HG02623 (cell line): ENCODE data around the gene RABGAP1L.
"Not testable (repeated sequence)": the region's sequence is repeated elsewhere in the genome, so short reads cannot be mapped to it uniquely, and the experiment has no call there.

ENCODE experiments used
- ATAC-seq: cut with Tn5 transposase; IDR thresholded peaks from one replicate; pipeline ENCODE4 v1.9.1; 2021; ENCODE audit warnings: moderate library complexity; ENCODE audit not compliant: unreplicated experiment

The RABGAP1L gene

GRCh38 chr1:174848593-174849560 is 689.6 kb downstream of the RABGAP1L start:
- ATAC-seq = not testable (repeated sequence)

GRCh38 chr1:174850726-174851125 is 691.4 kb downstream of the RABGAP1L start:
- ATAC-seq = no peak

- ATAC-seq = no peak
These were observed 699.0 kb downstream of the RABGAP1L start for GRCh38 chr1:174858301-174858700.

DNA sequence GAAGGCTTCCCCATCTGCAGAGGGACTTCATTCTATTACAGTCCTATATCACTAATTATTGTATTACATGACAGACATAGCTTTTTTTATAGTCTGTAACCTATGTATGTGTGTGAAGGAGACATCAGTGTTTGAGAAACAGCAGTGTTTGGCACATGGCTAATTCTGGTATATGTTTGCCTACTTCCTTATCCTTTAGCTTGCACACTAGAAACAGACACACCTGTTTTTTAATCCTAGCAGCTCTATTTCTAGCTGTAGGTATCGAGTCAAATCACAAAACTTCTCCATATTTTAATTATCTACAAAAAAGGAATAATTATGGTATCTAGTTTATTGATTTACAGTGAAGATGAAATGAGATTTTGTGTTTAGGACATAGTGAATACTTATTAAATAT is 711.0 kb downstream of the RABGAP1L start:
- ATAC-seq = no peak

GRCh38 chr1:174871886-174872285 is 712.6 kb downstream of the RABGAP1L start:
- ATAC-seq = no peak

GRCh38 chr1:174872615-174873058 is 713.3 kb downstream of the RABGAP1L start:
- ATAC-seq = no peak

DNA sequence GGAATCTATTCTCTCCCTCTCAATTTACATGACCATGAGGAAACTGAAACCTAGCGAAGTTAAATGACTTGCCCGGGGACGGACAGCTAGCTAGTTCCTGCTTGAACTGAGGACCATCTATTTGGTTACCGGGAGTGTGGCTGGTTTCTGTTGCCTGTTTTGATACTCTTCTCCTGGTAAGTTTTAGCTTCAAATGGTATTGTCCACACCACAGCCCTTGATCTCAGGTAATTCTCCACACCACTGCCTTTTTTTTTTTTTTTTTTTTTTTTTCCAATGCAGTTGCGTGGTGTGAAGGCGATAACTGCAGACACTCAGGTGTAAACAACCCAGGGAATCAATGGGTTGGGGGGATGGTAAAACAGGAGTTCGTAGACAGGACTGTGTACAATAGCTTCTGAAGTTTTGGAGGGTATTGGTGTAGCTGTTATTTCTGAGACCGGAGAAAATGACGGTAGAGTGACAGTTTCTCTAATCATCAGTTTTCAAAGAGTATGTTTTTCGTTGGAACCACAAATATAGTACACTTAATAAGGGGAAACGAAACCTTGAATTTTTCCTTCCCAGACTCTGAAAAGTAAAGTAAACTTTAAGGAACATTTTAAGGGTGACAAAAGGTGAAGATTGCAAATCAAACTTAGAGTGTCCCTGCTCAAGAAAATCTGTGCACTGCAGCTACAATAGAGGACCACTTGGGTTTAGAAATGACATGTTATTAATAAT is 715.2 kb downstream of the RABGAP1L start:
- peak; percentile 59 for ATAC-seq

DNA sequence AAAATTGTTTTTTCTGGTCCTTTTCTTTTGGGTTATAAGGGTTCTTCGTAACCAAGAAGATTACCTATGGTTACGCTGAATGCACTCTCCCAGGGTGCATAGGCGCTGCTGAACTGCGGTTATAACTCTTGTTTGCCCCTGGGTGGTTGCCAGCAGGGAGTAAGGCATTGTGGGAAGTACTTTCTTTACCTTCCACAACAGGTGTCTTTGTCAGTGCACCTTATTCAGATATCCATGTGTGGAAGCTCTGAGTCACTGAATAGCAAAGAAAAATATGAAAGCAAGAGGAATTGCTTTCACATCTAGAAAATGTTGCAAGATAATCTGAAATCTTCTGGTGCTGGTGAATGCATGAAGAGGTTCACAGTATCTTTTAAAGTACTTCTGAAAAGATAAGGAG is 716.0 kb downstream of the RABGAP1L start:
- ATAC-seq = no peak

DNA sequence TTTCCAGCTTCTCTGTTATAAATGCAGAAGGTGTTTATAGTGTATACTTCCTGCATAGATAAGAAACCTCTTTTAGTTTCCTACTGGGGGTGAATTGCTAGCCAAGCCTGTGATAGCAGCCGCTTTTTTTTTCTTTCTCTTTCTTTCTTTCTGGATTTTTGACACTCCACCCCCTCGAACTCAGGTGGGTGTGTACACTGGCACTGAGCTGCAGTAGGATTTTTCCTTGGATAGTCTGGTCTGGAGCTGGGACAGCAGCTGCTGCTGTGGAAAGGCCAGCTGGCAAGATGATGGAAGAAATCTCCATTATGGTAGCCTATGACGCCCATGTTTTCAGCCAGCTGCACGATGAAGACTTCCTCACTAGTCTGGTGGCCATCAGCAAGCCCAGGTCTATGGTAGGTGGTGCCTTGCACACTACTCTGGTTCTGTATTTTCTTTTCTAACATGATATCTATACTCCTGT is 717.9 kb downstream of the RABGAP1L start:
- no peak for ATAC-seq

- no peak for ATAC-seq
These were observed 720.9 kb downstream of the RABGAP1L start for GRCh38 chr1:174880171-174880570.

- no peak for ATAC-seq
These were observed 724.1 kb downstream of the RABGAP1L start for GRCh38 chr1:174883409-174883808.

GRCh38 chr1:174884038-174884437 is 724.7 kb downstream of the RABGAP1L start:
- no peak for ATAC-seq

DNA sequence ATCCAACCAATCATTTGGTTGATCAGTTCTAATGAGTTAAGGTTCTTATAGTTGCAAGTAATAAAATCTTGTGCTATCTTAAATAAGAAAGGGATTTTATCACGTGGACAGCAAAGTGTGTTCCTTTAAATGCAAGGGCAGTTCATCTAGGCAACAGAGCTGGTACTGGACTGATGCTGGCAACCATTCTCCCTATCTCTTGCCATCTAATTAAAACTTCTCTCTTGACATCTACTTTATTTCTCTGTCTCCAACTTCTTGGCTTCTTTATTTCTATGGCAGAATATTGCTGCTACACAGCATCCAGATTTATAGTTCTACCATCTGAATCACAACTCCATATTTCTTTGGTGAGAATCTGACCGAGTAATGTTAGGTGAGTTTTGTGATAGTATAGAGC is 725.2 kb downstream of the RABGAP1L start:
- ATAC-seq = no peak

DNA sequence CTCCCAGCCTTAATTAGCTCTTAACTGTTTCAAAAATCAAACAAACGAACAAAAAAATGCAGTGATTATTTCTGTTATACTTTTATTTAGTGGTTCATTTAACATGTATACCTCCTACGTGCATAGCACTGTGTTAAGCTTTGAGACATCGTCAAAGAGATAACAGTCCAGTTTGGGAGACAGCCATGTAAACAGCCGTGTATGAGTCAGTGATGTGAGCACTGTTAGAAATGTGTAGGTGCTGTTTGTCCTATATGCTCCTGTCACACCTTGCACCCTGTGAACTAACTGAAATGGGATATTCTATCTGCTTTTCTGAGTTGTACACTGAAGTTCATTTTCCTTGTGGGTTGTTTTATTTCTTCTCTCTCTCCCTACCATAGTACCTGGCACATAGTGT is 730.7 kb downstream of the RABGAP1L start:
- ATAC-seq = no peak

DNA sequence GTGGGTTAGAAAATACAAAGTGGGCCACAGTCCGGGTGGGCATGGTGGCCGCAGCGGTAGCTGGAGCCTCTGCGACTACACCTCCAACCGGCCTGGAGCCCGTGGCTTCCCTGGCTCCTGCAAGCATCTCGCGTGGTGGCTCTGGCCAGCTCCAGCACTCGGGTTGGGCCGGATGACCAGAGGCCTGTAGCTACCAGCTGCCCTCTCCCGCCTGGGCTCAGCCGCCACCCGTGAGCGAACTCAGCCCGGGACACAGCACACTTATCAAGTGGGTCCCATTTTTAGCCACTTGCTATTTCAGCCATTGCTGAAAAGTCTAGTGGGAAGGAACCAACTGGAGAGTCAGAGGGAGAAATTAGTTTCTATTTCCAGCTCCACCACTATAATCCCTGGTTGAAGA is 732.7 kb downstream of the RABGAP1L start:
- ATAC-seq = no peak

- no peak for ATAC-seq
These were observed 734.9 kb downstream of the RABGAP1L start for GRCh38 chr1:174894117-174894762.

DNA sequence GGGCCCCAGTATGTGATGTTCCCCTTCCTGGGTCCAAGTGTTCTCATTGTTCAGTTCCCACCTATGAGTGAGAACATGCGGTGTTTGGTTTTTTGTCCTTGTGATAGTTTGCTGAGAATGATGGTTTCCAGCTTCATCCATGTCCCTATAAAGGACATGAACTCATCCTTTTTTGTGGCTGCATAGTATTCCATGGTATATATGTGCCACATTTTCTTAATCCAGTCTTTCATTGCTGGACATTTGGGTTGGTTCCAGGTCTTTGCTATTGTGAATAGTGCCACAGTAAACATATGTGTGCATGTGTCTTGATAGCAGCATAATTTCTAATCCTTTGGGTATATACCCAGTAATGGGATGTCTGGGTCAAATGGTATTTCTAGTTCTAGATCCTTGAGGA is 736.3 kb downstream of the RABGAP1L start:
- ATAC-seq = not testable (repeated sequence)

- ATAC-seq = no peak
These were observed 738.9 kb downstream of the RABGAP1L start for GRCh38 chr1:174898102-174898797.

GRCh38 chr1:174900317-174900716 is 741.0 kb downstream of the RABGAP1L start:
- no peak for ATAC-seq

DNA sequence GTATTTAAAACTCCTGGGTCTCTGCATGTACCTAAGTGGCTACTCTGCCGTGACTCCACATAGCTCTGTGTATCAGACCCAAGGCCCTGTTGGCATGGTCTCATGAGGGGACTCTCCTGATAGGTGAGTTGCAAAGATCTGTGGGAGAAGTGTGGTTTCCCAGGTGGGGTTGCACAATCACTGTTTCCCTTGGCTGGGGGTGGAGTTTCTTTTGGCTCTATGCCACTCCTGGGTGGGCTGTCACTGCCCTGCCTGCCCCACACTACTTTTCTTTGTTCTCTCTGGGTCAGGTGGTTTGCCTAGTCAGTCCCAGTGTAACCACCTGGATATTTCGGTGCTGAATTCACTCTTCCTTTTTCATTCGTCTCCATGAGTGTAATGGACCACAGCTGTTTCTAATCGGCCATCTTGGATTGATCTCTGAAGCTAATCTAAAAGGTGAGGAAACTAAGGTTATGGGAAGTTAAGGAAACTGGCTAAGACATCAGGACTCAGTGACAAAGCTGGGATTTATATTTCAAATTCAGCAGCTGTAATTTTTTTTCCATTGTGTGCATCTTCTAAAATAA is 743.3 kb downstream of the RABGAP1L start:
- no peak for ATAC-seq
